GM12878 (cell line): ENCODE data around the gene OSBPL2. TPM values are rescaled to one million over a fixed set of nuclear protein-coding genes. Genes with fewer than 3 reads are reported as not detected.

Experiments
- ATAC-seq: fragments of 200-7000 bp; cut with Tn5 transposase; 3 replicates; pipeline ENCODE4 v1.9.1; 2020; ENCODE audit warnings: mild to moderate bottlenecking, moderate library complexity
- BruUV-seq: library from RNA; stranded (reverse); fragments of 400-500 nt; replicated peaks from 2 replicates; lab custom pipeline; 2021; lab: Mats Ljungman, UMichigan
- CTCF ChIA-PET: fragments of 300-600 bp; sonication (Branson Sonifier 250); formaldehyde crosslinking; extraction: SDS; loops from one replicate; lab custom pipeline; 2021; ENCODE audit warnings: inconsistent platforms; lab: Yijun Ruan, JAX
- POLR2A ChIA-PET: fragments of 350-600 bp; formaldehyde crosslinking; extraction: SDS; loops from one replicate; lab custom pipeline; 2021; ENCODE audit warnings: inconsistent platforms; lab: Charles Lee
- RAD21 ChIA-PET: fragments of 300-600 bp; sonication (Branson Sonifier 250); formaldehyde crosslinking; loops from one replicate; lab custom pipeline; 2023; ENCODE audit warnings: antibody characterized with exemption; ENCODE audit not compliant: unreplicated experiment; lab: Charles Lee
- SMC1A ChIA-PET: fragments of 300-600 bp; sonication (Branson Sonifier 250); formaldehyde crosslinking; loops from one replicate; lab custom pipeline; 2023; ENCODE audit not compliant: unreplicated experiment, uncharacterized antibody; lab: Charles Lee
- DNase-seq: peaks from one replicate; pipeline ENCODE4 v3.0.0-alpha.2; 2011; ENCODE audit warnings: low read depth, low spot score
- FAIRE-seq: peaks from 3 replicates; lab custom pipeline; 2011; peaks lifted over from hg19 to GRCh38; lab: Jason Lieb, UNC
- H2AFZ ChIP-seq: 2 replicates; pipeline ENCODE4 v1.6.0; 2011; ENCODE audit warnings: low read depth, low read length, control low read depth; ENCODE audit not compliant: control insufficient read depth
- H3K27ac ChIP-seq: 2 replicates; pipeline ENCODE4 v1.5.1; 2011; ENCODE audit warnings: control low read depth; ENCODE audit not compliant: control insufficient read depth, insufficient read depth
- H3K27me3 ChIP-seq, 2 experiments: replicated peaks in 1 of 2; 2 replicates each; pipeline versions ENCODE4 v1.6.0 to v1.6.1; 2011; ENCODE audit warnings: low read length in 1 of 2; ENCODE audit not compliant: control insufficient read depth in 2 of 2, insufficient read depth in 2 of 2
- H3K36me3 ChIP-seq, 2 experiments: 2 replicates each; pipeline ENCODE4 v1.5.1; 2011; ENCODE audit warnings: low read length in 1 of 2; ENCODE audit not compliant: control insufficient read depth in 2 of 2, insufficient read depth in 2 of 2
- H3K4me1 ChIP-seq: 2 replicates; pipeline ENCODE4 v1.6.1; 2011; ENCODE audit warnings: mild to moderate bottlenecking, low read length, moderate library complexity, mixed read lengths; ENCODE audit not compliant: control insufficient read depth, insufficient read depth
- H3K4me2 ChIP-seq: 2 replicates; pipeline ENCODE4 v1.6.0; 2011; ENCODE audit warnings: control low read depth; ENCODE audit not compliant: control insufficient read depth, insufficient read depth
- H3K4me3 ChIP-seq: fragments of 200-600 bp; sonication (generic); 2 replicates; pipeline ENCODE4 v1.5.1; 2016
- H3K79me2 ChIP-seq: 2 replicates; pipeline ENCODE4 v1.6.0; 2011; ENCODE audit warnings: low read length; ENCODE audit not compliant: control insufficient read depth, insufficient read depth
- H3K9ac ChIP-seq: 2 replicates; pipeline ENCODE4 v1.8.0; 2011; ENCODE audit warnings: low read length, control low read depth, mixed read lengths; ENCODE audit not compliant: control insufficient read depth, insufficient read depth
- H3K9me3 ChIP-seq: replicated peaks from 3 replicates; pipeline ENCODE4 v1.5.1; 2011; ENCODE audit warnings: mild to moderate bottlenecking, low read length; ENCODE audit not compliant: control insufficient read depth, insufficient read depth
- H4K20me1 ChIP-seq: 2 replicates; pipeline ENCODE4 v1.6.0; 2011; ENCODE audit not compliant: control insufficient read depth, insufficient read depth
- ATF3 ChIP-seq: IDR thresholded peaks from 2 replicates; pipeline ENCODE4 v1.6.1; 2011; ENCODE audit warnings: low read depth, mild to moderate bottlenecking, low read length, moderate library complexity, borderline replicate concordance; ENCODE audit errors: extremely low read depth
- CBFB ChIP-seq: IDR thresholded peaks from 2 replicates; pipeline ENCODE4 v1.6.1; 2016; ENCODE audit warnings: antibody characterized with exemption, low read depth
- CBX5 ChIP-seq: sonication (generic); IDR thresholded peaks from 2 replicates; pipeline ENCODE4 v1.6.1; 2016; ENCODE audit warnings: low read depth, moderate library complexity, mild to moderate bottlenecking, inconsistent platforms
- EGR1 ChIP-seq, 2 experiments: IDR thresholded peaks; 1 replicate in 1 of 2; 2 replicates in 1 of 2; pipeline ENCODE4 v1.6.1; 2011 to 2012; ENCODE audit warnings: low read depth in 2 of 2, low read length in 2 of 2, borderline replicate concordance in 1 of 2, mild to moderate bottlenecking in 1 of 2, moderate library complexity in 1 of 2
- ELK1 ChIP-seq: IDR thresholded peaks from 2 replicates; pipeline ENCODE4 v1.6.1; 2012; ENCODE audit warnings: low read depth, low read length, improper control_type of control experiment
- FOXM1 ChIP-seq: IDR thresholded peaks from 2 replicates; pipeline ENCODE4 v1.6.1; 2012; ENCODE audit warnings: low read depth, mild to moderate bottlenecking, inconsistent platforms, low read length, moderate library complexity
- HDAC6 ChIP-seq: fragments of 200-600 bp; sonication (generic); IDR thresholded peaks from one replicate; pipeline ENCODE4 v1.8.0; 2017; ENCODE audit warnings: antibody characterized with exemption; ENCODE audit not compliant: unreplicated experiment
- IRF4 ChIP-seq: IDR thresholded peaks from 2 replicates; pipeline ENCODE4 v1.6.1; 2011; ENCODE audit warnings: low read depth, low read length
- KAT2A ChIP-seq: conservative IDR thresholded peaks from 2 replicates; pipeline ENCODE4 v1.6.1; 2011; ENCODE audit warnings: low read depth, low read length; ENCODE audit not compliant: control insufficient read depth
- MAX ChIP-seq: IDR thresholded peaks from 2 replicates; pipeline ENCODE4 v1.6.1; 2012; ENCODE audit warnings: low read depth, low read length, improper control_type of control experiment
- MTA3 ChIP-seq: IDR thresholded peaks from 2 replicates; pipeline ENCODE4 v1.6.1; 2012; ENCODE audit warnings: low read length, inconsistent platforms, borderline replicate concordance
- PAX5 ChIP-seq: IDR thresholded peaks from 2 replicates; pipeline ENCODE4 v1.6.1; 2011; ENCODE audit warnings: low read depth, low read length, borderline replicate concordance
- POLR2AphosphoS5 ChIP-seq: IDR thresholded peaks from 2 replicates; pipeline ENCODE4 v1.6.1; 2011; ENCODE audit warnings: mild to moderate bottlenecking, low read length, inconsistent platforms
- POU2F2 ChIP-seq: IDR thresholded peaks from 3 replicates; pipeline ENCODE4 v1.6.1; 2011; ENCODE audit warnings: low read depth, mild to moderate bottlenecking, low read length, borderline replicate concordance
- RAD51 ChIP-seq: fragments of 450-650 bp; IDR thresholded peaks from 2 replicates; pipeline ENCODE4 v1.6.1; 2016; ENCODE audit warnings: moderate library complexity, mild to moderate bottlenecking, inconsistent platforms
- SMAD5 ChIP-seq: IDR thresholded peaks from 2 replicates; pipeline ENCODE4 v1.6.1; 2016; ENCODE audit warnings: antibody characterized with exemption, low read depth
- SRF ChIP-seq, 2 experiments: IDR thresholded peaks; 2 replicates each; pipeline ENCODE4 v1.6.1; 2011; ENCODE audit warnings: low read depth in 2 of 2, low read length in 2 of 2, mild to moderate bottlenecking in 1 of 2, moderate library complexity in 1 of 2
- USF1 ChIP-seq: IDR thresholded peaks from 2 replicates; pipeline ENCODE4 v1.6.1; 2011; ENCODE audit warnings: borderline replicate concordance, low read depth, mild to moderate bottlenecking, moderate library complexity, mixed read lengths, low read length; ENCODE audit not compliant: insufficient read depth; ENCODE audit errors: extremely low read length
- WRNIP1 ChIP-seq: IDR thresholded peaks from 2 replicates; pipeline ENCODE4 v1.6.1; 2011; ENCODE audit warnings: low read depth, low read length, improper control_type of control experiment, borderline replicate concordance
- ZSCAN29 ChIP-seq: fragments of 450-650 bp; IDR thresholded peaks from 2 replicates; pipeline ENCODE4 v1.6.1; 2017; ENCODE audit warnings: mild to moderate bottlenecking, moderate library complexity
- WGBS: methylation state at CpG from one replicate; pipeline ENCODE4 v1.1.6; 2016; ENCODE audit warnings: low lambda C conversion rate; ENCODE audit not compliant: insufficient replicate concordance, insufficient coverage; ENCODE audit errors: missing lambda C conversion rate; 5-methylcytosine and 5-hydroxymethylcytosine counted together
- in situ Hi-C: fragments of 300-500 bp; cut with MboI; formaldehyde crosslinking; loops from 9 replicates; pipeline ENCODE4 v1.14.3; 2018; ENCODE audit warnings: mixed read lengths
- intact Hi-C: fragments of 100-400 bp; cut with micrococcal nuclease; formaldehyde crosslinking; loops from one replicate; pipeline ENCODE4 v1.14.2; 2022; ENCODE audit not compliant: unreplicated experiment
- polyA plus RNA-seq, 11 experiments: library from polyadenylated mRNA; depleted of rRNA in 4 of 11; unstranded in 6 of 11; stranded (reverse) in 5 of 11; fragments of >200 nt; fragmentation: Nextera tagmentation in 4 of 11; fragmentation: Illumina TruSeq in 1 of 11; extraction: Ambion mirVana in 4 of 11; extraction: Trizol in 1 of 11; gene quantifications; 1 replicate in 1 of 11; 2 replicates in 10 of 11; pipeline versions ENCODE4 v1.2.1 to v1.2.3, GENCODE V29; 2011 to 2016; ENCODE audit warnings: inconsistent platforms in 2 of 11, missing spikeins in 2 of 11, low read depth in 1 of 11
- total RNA-seq, 4 experiments: library from RNA; depleted of rRNA in 3 of 4; stranded (reverse); fragments of >200 nt in 3 of 4; fragmentation: Illumina TruSeq in 1 of 4; extraction: Trizol in 1 of 4; gene quantifications; 2 replicates each; pipeline versions ENCODE4 v1.2.1 to v1.2.3, GENCODE V29; 2013 to 2021

OSBPL2 gene
- total and polyA plus RNA-seq, 10 of the 15 experiments (the other 5 are each of a cell fraction or from before 2014, with no cell fraction given): 2.8 to 22.3 (median 14.7) TPM

- RAD21 ChIA-PET: no interaction called here
- Histone ChIP-seq H4K20me1 (no peaks in the 10 kb centered on the region), H3K4me1 (no peaks in the 10 kb centered on the region), H3K27ac (no peak overlapping the region), H3K4me3 (no peak overlapping the region), H3K27me3 (no peaks in the 10 kb centered on the region), H2AFZ (no peak overlapping the region), H3K9me3 (no peaks in the 10 kb centered on the region; the same call in 2 of the 3 replicates), H3K9ac (no peak overlapping the region), H3K4me2 (no peak overlapping the region), H3K79me2 (no peaks in the 10 kb centered on the region), H3K36me3 (no peaks in the 10 kb centered on the region; a peak in 1 of 4 replicates)
- no peak for FAIRE-seq
- SMC1A ChIA-PET: no interaction called here
- intact Hi-C loops: no loop called here
- 87% methylated on average over 26 of the region's 29 CpGs for WGBS
- in situ Hi-C loops: no loop called here
- ATAC-seq: no peak
- BruUV-seq: no TSS peak
- CTCF ChIA-PET: no interaction called here
- POLR2A ChIA-PET: no interaction called here
- DNase-seq: no peak
- TF ChIP-seq KAT2A (no peak), ELK1 (no peak), FOXM1 (no peak), HDAC6 (no peak), POU2F2 (no peak), MTA3 (no peak), SMAD5 (no peak), CBX5 (no peak), MAX (no peak), CBFB (no peak), EGR1 (IDR thresholded peaks at IDR 0.05; ENCODE audit: borderline replicate concordance in 1 of 2, low read depth in 2 of 2, low read length in 2 of 2) (no peak), ZSCAN29 (no peak), WRNIP1 (no peak), PAX5 (no peak), SRF (IDR thresholded peaks at IDR 0.05; ENCODE audit: low read depth in 2 of 2, low read length in 2 of 2) (no peak), ATF3 (no peak), USF1 (no peak), IRF4 (no peak), POLR2AphosphoS5 (no peak), RAD51 (no peak)
Measured at GRCh38 chr20:62319346-62319909, 81.1 kb downstream of the OSBPL2 start.
